Aorta (tissue), 5 donors: ENCODE data around the gene POLN. TPM values are rescaled to one million over a fixed set of nuclear protein-coding genes. Genes with fewer than 3 reads are reported as not detected.

Experiments used
- ATAC-seq: fragments of 200-7000 bp; cut with Tn5 transposase; one replicate; pipeline ENCODE4 v1.9.1; 2022; ENCODE audit warnings: moderate library complexity; ENCODE audit not compliant: low FRiP score
- DNase-seq, 2 donors: peaks; one replicate each; pipeline ENCODE4 v3.0.0-alpha.2; 2020
- H3K27ac ChIP-seq, 2 donors: one replicate each; pipeline ENCODE4 v1.5.1; 2013; ENCODE audit warnings: low read length in 2 of 2, mild to moderate bottlenecking in 2 of 2, moderate library complexity in 2 of 2, control low read depth in 1 of 2, inconsistent platforms in 1 of 2, low read depth in 1 of 2
- H3K27me3 ChIP-seq, 2 donors: one replicate each; pipeline ENCODE4 v1.6.1; 2013; ENCODE audit warnings: control low read depth in 1 of 2, low read length in 1 of 2, mild to moderate bottlenecking in 1 of 2, moderate library complexity in 1 of 2; ENCODE audit not compliant: insufficient read depth in 2 of 2, control insufficient read depth in 1 of 2
- H3K36me3 ChIP-seq, 2 donors: one replicate each; pipeline ENCODE4 v1.6.1; 2013; ENCODE audit warnings: control low read depth in 1 of 2, low read length in 1 of 2, mild to moderate bottlenecking in 1 of 2; ENCODE audit not compliant: insufficient read depth in 2 of 2, control insufficient read depth in 1 of 2
- H3K4me1 ChIP-seq, 2 donors: one replicate each; pipeline ENCODE4 v1.6.1; 2013; ENCODE audit warnings: low read length in 2 of 2, control low read depth in 1 of 2, mild to moderate bottlenecking in 1 of 2, moderate library complexity in 1 of 2; ENCODE audit not compliant: insufficient read depth in 2 of 2, control insufficient read depth in 1 of 2
- H3K4me3 ChIP-seq, 2 donors: one replicate each; pipeline ENCODE4 v1.5.1; 2013; ENCODE audit warnings: low read length in 2 of 2, control low read depth in 1 of 2, mild to moderate bottlenecking in 1 of 2
- H3K9me3 ChIP-seq: one replicate; pipeline ENCODE4 v1.6.1; 2013; ENCODE audit warnings: mild to moderate bottlenecking, low read length; ENCODE audit not compliant: control insufficient read depth
- WGBS, 2 donors: extraction: QIAGEN DNeasy Blood & Tissue Kit; methylation state at CpG; one replicate each; pipeline ENCODE4 v1.1.7; 2013; 5-methylcytosine and 5-hydroxymethylcytosine counted together
- intact Hi-C, 2 donors: fragments of 100-400 bp; cut with DNase I; formaldehyde crosslinking; loops; one replicate each; pipeline versions ENCODE4 v1.14.2 to v1.15.0; 2022
- polyA plus RNA-seq, 2 donors: library from polyadenylated mRNA; stranded (reverse); fragments of 200-250 nt; gene quantifications; one replicate each; pipeline ENCODE4 v1.2.3, GENCODE V29; 2013
- total RNA-seq, 2 donors: library from RNA; stranded (reverse); fragmentation: NEBNext Ultra II Directional; extraction: Animal tissue kit (Norgen Biotek cat#: 25700); gene quantifications; one replicate each; pipeline ENCODE4 v1.2.1, GENCODE V29; 2021
- donor health status: healthy with polysubstance abuse.
- donor health status: Bipolar disorder and iron deficiency.
- donor health status: DM: no; HTN: no; CAD: no.
- donor health status: DM: no; HTN: no; CAD: no.
- donor health status: DM: yes; HTN: yes; CAD: no.

Gene POLN
- total and polyA plus RNA-seq, 4 donors, result 3.2 to 7.0 (median 6.6) TPM; not detected in 1

- Histone ChIP-seq H3K9me3 (no peaks in the 10 kb centered on the region), H3K27me3 (no peaks in the 10 kb centered on the region), H3K4me3 (peak within 1 kb of the TSS; percentile 51 to 52), H3K36me3 (no peaks in the 10 kb centered on the region), H3K27ac (no peak within 1 kb of the TSS), H3K4me1 (no peaks in the 10 kb centered on the region)
- WGBS, 2 donors, result 0 to 1% methylated on average over 16 to 119 of the region's 119 CpGs
- DNase-seq (peak in 1 of 2 donors; percentile 51), ATAC-seq (no peak)
- intact Hi-C loops, result no loop called here
These were observed 182.7 kb downstream of the POLN start, which contains the start of gene NAT8L for GRCh38 chr4:2059046-2059725. TSS of gene NAT8L (plus strand) at chr4:2059327. CDS start at chr4:2059512, 185 bp downstream.

GRCh38 chr4:2058264-2059045 lies 183.5 kb downstream of the POLN start:
- no peaks in the 10 kb centered on the region for H3K36me3 ChIP-seq
- DNase-seq, result peak in 1 of 2 donors; percentile 47
- ATAC-seq, result no peak
- no peak overlapping the region for H3K27ac ChIP-seq
- H3K27me3 ChIP-seq, result no peaks in the 10 kb centered on the region
- H3K4me1 ChIP-seq, result no peaks in the 10 kb centered on the region
- H3K4me3 ChIP-seq, result peak overlapping the region; percentile 51 to 52
- no peaks in the 10 kb centered on the region for H3K9me3 ChIP-seq
- 2 to 4% methylated on average over 30 to 93 of the region's 93 CpGs for WGBS, 2 donors
- intact Hi-C loops, result no loop called here

DNA sequence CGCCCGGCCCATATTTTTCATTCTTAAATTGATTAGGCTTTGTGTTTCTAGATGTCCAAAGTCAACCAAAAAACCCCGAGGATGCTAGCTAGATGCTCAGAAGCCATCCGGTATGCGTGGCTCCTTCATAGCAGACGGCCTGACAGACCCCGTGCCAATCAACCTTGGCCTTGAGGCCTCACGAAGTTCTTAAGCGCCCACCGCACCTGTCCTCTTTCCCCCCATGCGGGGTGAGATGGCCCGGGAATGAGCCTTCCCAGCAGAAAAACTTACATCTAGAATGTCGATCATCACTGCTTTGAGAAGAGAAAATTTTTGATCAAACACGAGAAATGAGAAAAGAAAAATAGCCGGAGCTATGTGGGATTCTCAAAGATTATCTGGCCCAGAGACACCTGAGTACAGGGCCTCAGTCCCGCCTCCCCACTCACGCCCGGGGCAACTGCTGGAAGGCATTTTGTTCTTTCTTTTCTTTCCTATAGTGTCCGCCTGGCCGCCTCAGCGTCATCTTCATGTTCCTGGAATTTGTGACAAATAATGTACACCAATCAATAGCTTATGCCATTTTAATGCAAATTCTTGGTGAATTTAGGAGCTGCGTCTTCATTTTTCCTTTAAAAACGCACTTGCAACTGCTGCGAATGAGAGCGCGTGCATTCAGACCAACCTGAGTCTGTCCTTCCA lies 184.4 kb downstream of the POLN start:
- Histone ChIP-seq H3K27me3 (no peaks in the 10 kb centered on the region), H3K9me3 (no peaks in the 10 kb centered on the region), H3K4me3 (no peak overlapping the region), H3K4me1 (no peaks in the 10 kb centered on the region), H3K36me3 (no peaks in the 10 kb centered on the region), H3K27ac (no peak overlapping the region)
- 80 to 83% methylated on average over 26 of the region's 26 CpGs for WGBS, 2 donors
- peak in 1 of 2 donors; percentile 10 for DNase-seq
- ATAC-seq, result no peak
- intact Hi-C loops, result no loop called here

DNA sequence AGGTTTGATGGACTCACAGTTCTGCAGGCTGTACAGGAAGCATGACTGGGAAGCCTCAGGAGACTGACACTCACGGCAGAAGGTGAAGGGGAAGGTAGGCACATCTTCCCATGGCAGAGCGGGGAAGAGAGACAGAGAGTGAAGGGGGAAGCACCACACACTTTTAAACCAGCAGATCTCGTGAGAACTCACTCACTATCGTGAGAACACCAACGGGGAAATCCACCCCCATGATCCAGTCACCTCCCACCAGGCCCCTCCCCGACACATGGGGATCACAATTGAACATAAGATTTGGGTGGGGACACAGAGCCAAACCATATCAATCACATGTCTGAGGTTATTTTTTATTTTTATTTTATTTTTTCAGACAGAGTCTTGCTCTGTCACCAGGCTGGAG lies 187.7 kb downstream of the POLN start:
- intact Hi-C loops, result no loop called here
- Histone ChIP-seq H3K4me1 (no peaks in the 10 kb centered on the region), H3K27me3 (no peaks in the 10 kb centered on the region), H3K27ac (no peak overlapping the region), H3K36me3 (no peaks in the 10 kb centered on the region), H3K9me3 (no peaks in the 10 kb centered on the region), H3K4me3 (no peak overlapping the region)
- WGBS, 2 donors, result 56 to 71% methylated on average over 6 of the region's 6 CpGs
- ATAC-seq (no peak), DNase-seq (peak in 1 of 2 donors; percentile 19)

GRCh38 chr4:2051086-2051485 lies 190.8 kb downstream of the POLN start:
- H3K27ac ChIP-seq, result no peak overlapping the region
- ATAC-seq, result no peak
- no peaks in the 10 kb centered on the region for H3K27me3 ChIP-seq
- WGBS, 2 donors, result 75 to 77% methylated on average over 10 of the region's 10 CpGs
- H3K9me3 ChIP-seq, result no peaks in the 10 kb centered on the region
- no peaks in the 10 kb centered on the region for H3K36me3 ChIP-seq
- intact Hi-C loops, result no loop called here
- DNase-seq, result peak in 1 of 2 donors; percentile 24
- H3K4me1 ChIP-seq, result no peaks in the 10 kb centered on the region
- no peak overlapping the region for H3K4me3 ChIP-seq

GRCh38 chr4:2049811-2050210 lies 192.1 kb downstream of the POLN start:
- ATAC-seq (no peak), DNase-seq (peak in 1 of 2 donors; percentile 22)
- no peaks in the 10 kb centered on the region for H3K27me3 ChIP-seq

GRCh38 chr4:2049381-2049780 lies 192.5 kb downstream of the POLN start:
- H3K27ac ChIP-seq, result no peak overlapping the region
- H3K36me3 ChIP-seq, result no peaks in the 10 kb centered on the region
- H3K4me1 ChIP-seq, result no peaks in the 10 kb centered on the region
- WGBS, 2 donors, result 93 to 94% methylated on average over 7 of the region's 7 CpGs
- no peaks in the 10 kb centered on the region for H3K9me3 ChIP-seq
- H3K27me3 ChIP-seq, result no peaks in the 10 kb centered on the region
- DNase-seq, result peak in 1 of 2 donors; percentile 54
- ATAC-seq, result no peak
- intact Hi-C loops, result no loop called here
- H3K4me3 ChIP-seq, result no peak overlapping the region

More at GRCh38 chr4:2049811-2050210, 192.1 kb downstream of the POLN start:
- no peak overlapping the region for H3K27ac ChIP-seq
- no peak overlapping the region for H3K4me3 ChIP-seq
- WGBS, 2 donors, result 82 to 83% methylated on average over 7 of the region's 7 CpGs
- H3K4me1 ChIP-seq, result no peaks in the 10 kb centered on the region
- H3K9me3 ChIP-seq, result no peaks in the 10 kb centered on the region
- no peaks in the 10 kb centered on the region for H3K36me3 ChIP-seq
- intact Hi-C loops, result no loop called here

DNA sequence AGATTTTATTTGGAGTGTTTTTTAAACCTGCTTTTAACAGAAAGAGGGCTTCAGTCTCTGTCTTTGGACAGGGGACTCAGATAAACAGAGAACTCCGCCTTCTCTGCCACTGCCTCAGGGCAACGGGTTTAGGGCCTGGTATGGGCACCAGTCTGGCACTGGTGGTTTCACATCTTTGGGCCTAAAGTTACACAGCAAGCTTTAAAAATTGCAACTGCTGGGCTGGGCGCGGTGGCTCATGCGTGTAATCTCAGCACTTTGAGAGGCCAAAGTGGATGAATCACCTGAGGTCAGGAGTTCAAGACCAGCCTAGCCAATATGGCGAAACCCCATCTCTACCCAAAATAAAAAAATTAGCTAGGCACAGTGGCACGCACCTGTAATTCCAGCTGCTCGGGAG lies 193.1 kb downstream of the POLN start:
- Histone ChIP-seq H3K9me3 (no peaks in the 10 kb centered on the region), H3K27me3 (no peaks in the 10 kb centered on the region), H3K36me3 (no peaks in the 10 kb centered on the region), H3K27ac (no peak overlapping the region), H3K4me1 (no peaks in the 10 kb centered on the region), H3K4me3 (no peak overlapping the region)
- intact Hi-C loops, result no loop called here
- WGBS, 2 donors, result 92 to 93% methylated on average over 8 of the region's 8 CpGs
- peak in 1 of 2 donors; percentile 50 for DNase-seq
- ATAC-seq, result no peak
